GM23338 (cell line): Measurements from ENCODE around the gene EDNRA. TPM values are rescaled to one million over a fixed set of nuclear protein-coding genes. Genes with fewer than 3 reads are reported as not detected.

Experiments
- ATAC-seq: fragments of 200-7000 bp; cut with Tn5 transposase; 3 replicates; pipeline ENCODE4 v1.9.1; 2020
- DNase-seq: peaks from one replicate; pipeline ENCODE4 v3.0.0-alpha.2; 2015; ENCODE audit warnings: low spot score
- H2AFZ ChIP-seq: fragments of 200-600 bp; sonication (generic); 2 replicates; pipeline ENCODE4 v1.8.0; 2016; ENCODE audit warnings: antibody characterized with exemption, mild to moderate bottlenecking, moderate library complexity
- H3F3A ChIP-seq: fragments of 200-600 bp; sonication (generic); replicated peaks from 2 replicates; pipeline ENCODE4 v1.8.0; 2017; ENCODE audit warnings: antibody characterized with exemption, mixed run types, low read depth
- H3K27ac ChIP-seq: fragments of 200-600 bp; sonication (generic); 2 replicates; pipeline ENCODE4 v1.6.1; 2016; ENCODE audit warnings: low read depth
- H3K27me3 ChIP-seq: fragments of 200-600 bp; sonication (generic); 2 replicates; pipeline ENCODE4 v1.8.0; 2016; ENCODE audit warnings: mild to moderate bottlenecking, mixed run types, moderate library complexity; ENCODE audit not compliant: insufficient read depth
- H3K36me3 ChIP-seq: fragments of 200-600 bp; sonication (generic); 2 replicates; pipeline ENCODE4 v1.8.0; 2016; ENCODE audit warnings: mild to moderate bottlenecking; ENCODE audit not compliant: insufficient read depth
- H3K4me1 ChIP-seq: fragments of 200-600 bp; sonication (generic); 2 replicates; pipeline ENCODE4 v1.8.0; 2016; ENCODE audit warnings: mild to moderate bottlenecking, moderate library complexity; ENCODE audit not compliant: insufficient read depth
- H3K4me2 ChIP-seq: fragments of 200-600 bp; sonication (generic); 2 replicates; pipeline ENCODE4 v1.7.1; 2017; ENCODE audit warnings: mixed run types
- H3K4me3 ChIP-seq: fragments of 200-600 bp; sonication (generic); 2 replicates; pipeline ENCODE4 v1.6.1; 2016; ENCODE audit warnings: mixed run types
- H3K79me2 ChIP-seq: fragments of 200-600 bp; sonication (generic); replicated peaks from 2 replicates; pipeline ENCODE4 v1.8.0; 2017; ENCODE audit warnings: mild to moderate bottlenecking; ENCODE audit not compliant: insufficient read depth
- H3K9me2 ChIP-seq: fragments of 200-600 bp; sonication (generic); 2 replicates; pipeline ENCODE4 v1.8.0; 2017; ENCODE audit not compliant: insufficient read depth
- H4K20me1 ChIP-seq: fragments of 200-600 bp; sonication (generic); replicated peaks from 2 replicates; pipeline ENCODE4 v1.8.0; 2017; ENCODE audit warnings: mild to moderate bottlenecking; ENCODE audit not compliant: insufficient read depth
- H3K27ac Mint-ChIP-seq: 2 replicates; pipeline ENCODE4 v1.8.0; 2020; ENCODE audit warnings: inconsistent platforms, mild to moderate bottlenecking, moderate library complexity, mixed read lengths
- H3K27me3 Mint-ChIP-seq: 3 replicates; pipeline ENCODE4 v1.8.0; 2022; ENCODE audit warnings: low read depth, mild to moderate bottlenecking, moderate library complexity, mixed read lengths, inconsistent platforms; ENCODE audit not compliant: insufficient read depth, poor library complexity
- H3K36me3 Mint-ChIP-seq: 3 replicates; pipeline ENCODE4 v1.8.0; 2021; ENCODE audit warnings: low read depth, mild to moderate bottlenecking, inconsistent platforms, moderate library complexity, mixed read lengths
- H3K4me1 Mint-ChIP-seq: 3 replicates; pipeline ENCODE4 v1.8.0; 2020; ENCODE audit warnings: mild to moderate bottlenecking, inconsistent platforms, mixed read lengths
- H3K4me3 Mint-ChIP-seq: 3 replicates; pipeline ENCODE4 v1.8.0; 2021; ENCODE audit warnings: moderate library complexity, mild to moderate bottlenecking, inconsistent platforms, mixed read lengths
- H3K9me3 Mint-ChIP-seq: 3 replicates; pipeline ENCODE4 v1.8.0; 2020; ENCODE audit warnings: moderate library complexity, mild to moderate bottlenecking, inconsistent platforms, mixed read lengths
- CREB1 ChIP-seq: fragments of 250-450 bp; sonication (Bioruptor Pico); IDR thresholded peaks from 2 replicates; pipeline ENCODE4 v1.5.0; 2020; ENCODE audit warnings: low read depth, mild to moderate bottlenecking, moderate library complexity
- EZH2 ChIP-seq: fragments of 200-600 bp; sonication (generic); IDR thresholded peaks from one replicate; pipeline ENCODE4 v1.8.0; 2017; ENCODE audit warnings: antibody characterized with exemption, mild to moderate bottlenecking, low read depth; ENCODE audit not compliant: unreplicated experiment
- JUNB ChIP-seq: IDR thresholded peaks from one replicate; pipeline ENCODE4 v1.6.1; 2016; ENCODE audit warnings: antibody characterized with exemption; ENCODE audit not compliant: unreplicated experiment
- POLR2AphosphoS5 ChIP-seq: IDR thresholded peaks from 2 replicates; pipeline ENCODE4 v1.6.1; 2016; ENCODE audit warnings: antibody characterized with exemption, low read depth
- REST ChIP-seq: IDR thresholded peaks from one replicate; pipeline ENCODE4 v1.6.1; 2018; ENCODE audit warnings: antibody characterized with exemption; ENCODE audit not compliant: unreplicated experiment
- STAT1 ChIP-seq: IDR thresholded peaks from one replicate; pipeline ENCODE4 v1.6.1; 2016; ENCODE audit warnings: antibody characterized with exemption; ENCODE audit not compliant: unreplicated experiment
- ZNF114 ChIP-seq: fragments of 250-450 bp; sonication (Bioruptor Pico); IDR thresholded peaks from 2 replicates; pipeline ENCODE4 v1.5.0; 2020; ENCODE audit warnings: mild to moderate bottlenecking, moderate library complexity
- ZNF331 ChIP-seq: fragments of 250-450 bp; sonication (Bioruptor Pico); IDR thresholded peaks from 2 replicates; pipeline ENCODE4 v1.5.0; 2020; ENCODE audit warnings: low read depth, mild to moderate bottlenecking, moderate library complexity
- ZNF462 ChIP-seq: fragments of 250-450 bp; sonication (Bioruptor Pico); IDR thresholded peaks from 2 replicates; pipeline ENCODE4 v1.5.0; 2020; ENCODE audit warnings: mild to moderate bottlenecking, moderate library complexity
- polyA plus RNA-seq: library from polyadenylated mRNA; unstranded; fragments of >200 nt; fragmentation: Nextera tagmentation; extraction: Ambion mirVana; gene quantifications from 2 replicates; pipeline ENCODE4 v1.2.1, GENCODE V29; 2016
- total RNA-seq: library from RNA; depleted of rRNA; stranded (reverse); fragments of >200 nt; shearing (Covaris generic); gene quantifications from 2 replicates; pipeline ENCODE4 v1.2.3, GENCODE V29; 2014

Gene EDNRA
- total and polyA plus RNA-seq, 2 experiments from 2014 or later = 1.5 to 5.0 TPM

- no peaks in the 10 kb centered on the region for H3K36me3 Mint-ChIP-seq
- H4K20me1 ChIP-seq = no peaks in the 10 kb centered on the region
- no peak overlapping the region for H3K27ac Mint-ChIP-seq
Observed at GRCh38 chr4:147538711-147539110, 57.8 kb downstream of the EDNRA start.

More at GRCh38 chr4:147538711-147539110, 57.8 kb downstream of the EDNRA start:
- no peak for DNase-seq
- Histone ChIP-seq H3K4me2 (no peak overlapping the region), H2AFZ (no peak overlapping the region), H3K4me3 (no peak overlapping the region), H3K79me2 (no peaks in the 10 kb centered on the region), H3K27me3 (no peaks in the 10 kb centered on the region), H3F3A (no peaks in the 10 kb centered on the region), H3K36me3 (no peaks in the 10 kb centered on the region), H3K4me1 (0 out of 2 replicates have a peak, but pooled peaks cover 4% of the 10 kb centered on the region), H3K9me2 (peaks cover 11% of the 10 kb centered on the region; the same call in 1 of the 2 replicates), H3K27ac (no peak overlapping the region)
- Mint-ChIP-seq H3K27me3 (no peaks in the 10 kb centered on the region), H3K4me3 (no peak overlapping the region), H3K4me1 (peaks cover 12% of the 10 kb centered on the region), H3K9me3 (no peaks in the 10 kb centered on the region)
- ATAC-seq = no peak
- TF ChIP-seq REST = no peak
- TF ChIP-seq POLR2AphosphoS5 = no peak
- TF ChIP-seq CREB1 (CRISPR knock-in tag) = no peak
- TF ChIP-seq EZH2 = no peak
- no peak for TF ChIP-seq JUNB
- TF ChIP-seq ZNF462 (CRISPR knock-in tag) = no peak
- no peak for TF ChIP-seq ZNF114 (CRISPR knock-in tag)
- TF ChIP-seq ZNF331 (CRISPR knock-in tag) = no peak
- no peak for TF ChIP-seq STAT1
